Mucosa of stomach (tissue), 1 donor: ENCODE results near the gene PIH1D1.
A peak's percentile ranks its signal among the peaks of the same experiment; 100 is the strongest.

Experiments used
- H3K27me3 ChIP-seq: one replicate; pipeline ENCODE4 v1.7.0; 2013; ENCODE audit warnings: mild to moderate bottlenecking, low read length; ENCODE audit not compliant: control insufficient read depth, insufficient read depth
- H3K36me3 ChIP-seq: one replicate; pipeline ENCODE4 v1.7.0; 2013; ENCODE audit warnings: low read length; ENCODE audit not compliant: control insufficient read depth, insufficient read depth
- H3K4me1 ChIP-seq: one replicate; pipeline ENCODE4 v1.7.0; 2013; ENCODE audit warnings: mild to moderate bottlenecking, low read length; ENCODE audit not compliant: control insufficient read depth, insufficient read depth
- H3K4me3 ChIP-seq: one replicate; pipeline ENCODE4 v1.7.0; 2013; ENCODE audit warnings: low read length
- H3K9ac ChIP-seq: one replicate; pipeline ENCODE4 v1.7.0; 2013; ENCODE audit warnings: mild to moderate bottlenecking, low read length, moderate library complexity
- H3K9me3 ChIP-seq: one replicate; pipeline ENCODE4 v1.7.0; 2013; ENCODE audit warnings: mild to moderate bottlenecking, low read length, moderate library complexity; ENCODE audit not compliant: control insufficient read depth
- donor health status: Pancreatic carcinoma.

PIH1D1 gene

DNA sequence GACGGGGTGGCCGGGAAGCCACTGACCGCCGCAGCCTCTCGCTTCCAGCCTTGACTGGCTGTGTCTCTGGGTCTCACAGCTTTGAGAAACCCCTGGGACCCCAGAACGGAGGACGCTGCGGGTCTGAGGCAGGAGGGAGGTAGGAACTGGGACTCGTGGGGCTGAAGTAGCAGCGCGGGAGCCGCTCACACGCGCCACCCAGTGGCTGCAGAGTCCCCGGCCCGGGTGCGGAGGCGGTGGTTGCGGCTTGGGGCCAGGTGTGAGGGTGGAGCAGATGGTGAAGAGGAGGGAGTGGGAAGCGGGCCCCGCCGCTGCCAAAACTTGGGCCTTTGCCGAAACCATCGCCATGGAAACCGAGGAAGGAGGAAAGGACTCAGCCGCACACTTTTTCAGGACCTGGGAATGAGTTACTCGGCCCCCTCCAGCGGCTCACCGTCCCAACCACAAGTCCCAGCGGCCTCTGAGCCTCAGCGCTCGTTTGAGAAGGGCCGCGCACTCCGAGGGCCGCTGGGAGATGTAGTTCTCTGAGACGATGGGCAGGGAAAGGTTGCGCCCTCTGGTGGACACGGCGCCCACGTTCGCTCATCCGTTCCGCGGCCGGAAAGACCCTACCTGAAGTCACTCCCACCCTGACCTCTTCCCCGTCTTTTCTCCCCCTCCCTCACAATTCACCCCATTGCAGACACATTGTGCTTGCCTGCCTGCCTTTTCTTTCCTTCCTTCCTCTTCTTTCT lies 8.1 kb downstream of the PIH1D1 start:
- H3K4me1 ChIP-seq, result peaks cover 4% of the 10 kb centered on the region
- H3K9ac ChIP-seq, result peak overlapping the region; percentile 55
- H3K27me3 ChIP-seq, result peaks cover 38% of the 10 kb centered on the region
- peak overlapping the region; percentile 35 for H3K4me3 ChIP-seq
- no peaks in the 10 kb centered on the region for H3K36me3 ChIP-seq
- H3K9me3 ChIP-seq, result no peaks in the 10 kb centered on the region

DNA sequence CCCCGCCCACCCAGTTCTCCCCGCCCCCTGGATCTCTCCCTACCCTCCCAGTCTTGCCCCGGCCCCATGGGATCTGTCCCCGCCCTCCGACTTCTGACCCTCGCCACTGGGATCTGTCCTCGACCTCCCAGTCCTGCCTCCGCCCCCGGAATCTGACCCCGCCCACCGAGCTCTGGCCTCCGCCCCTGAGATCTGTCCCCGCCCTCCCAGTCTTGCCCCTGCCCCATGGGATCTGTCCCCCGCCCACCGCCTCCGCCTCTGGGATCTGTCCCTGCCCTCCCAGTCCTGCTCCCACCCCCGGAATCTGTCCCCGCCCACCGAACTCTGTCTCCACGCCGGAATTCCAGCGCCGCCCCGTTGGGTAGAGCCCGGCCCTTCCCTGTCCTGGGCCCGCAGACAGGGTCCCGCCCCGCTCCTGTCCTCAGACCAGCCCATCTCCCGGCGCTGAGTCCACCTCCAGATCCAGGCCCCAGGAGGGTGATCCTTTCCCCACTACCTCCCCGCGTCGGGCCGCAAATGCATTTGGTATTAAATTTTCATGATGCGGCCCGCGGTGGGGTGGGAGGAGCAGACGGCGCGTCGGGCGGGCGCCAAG lies 8.7 kb downstream of the PIH1D1 start:
- Histone ChIP-seq H3K36me3 (no peaks in the 10 kb centered on the region), H3K27me3 (peaks cover 45% of the 10 kb centered on the region), H3K9ac (peak overlapping the region; percentile 55), H3K4me1 (peaks cover 4% of the 10 kb centered on the region), H3K9me3 (no peaks in the 10 kb centered on the region), H3K4me3 (peak overlapping the region; percentile 35)

DNA sequence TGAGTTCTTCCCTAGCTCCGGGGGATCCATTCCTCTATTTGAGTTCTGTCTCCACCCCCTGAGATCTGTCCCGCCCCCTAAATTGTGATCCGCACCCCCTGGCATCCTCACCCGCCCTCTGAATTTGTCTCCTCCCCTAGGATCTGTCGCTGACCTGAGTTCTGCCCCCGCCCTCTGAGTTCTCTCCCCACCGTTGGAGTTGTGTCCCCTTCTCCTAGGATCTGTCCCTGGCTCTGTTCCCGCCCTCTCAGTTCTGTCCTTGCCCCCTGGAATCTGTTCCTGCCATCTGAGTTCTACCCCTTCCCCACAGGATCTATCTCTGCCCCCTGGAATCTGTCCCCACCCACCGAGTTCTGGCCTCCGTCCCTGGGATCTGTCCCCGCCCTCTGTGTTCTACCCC lies 9.3 kb downstream of the PIH1D1 start:
- Histone ChIP-seq H3K4me3 (peak overlapping the region; percentile 4), H3K9ac (no peak overlapping the region), H3K27me3 (peaks cover 50% of the 10 kb centered on the region), H3K9me3 (no peaks in the 10 kb centered on the region), H3K36me3 (no peaks in the 10 kb centered on the region), H3K4me1 (peaks cover 4% of the 10 kb centered on the region)

GRCh38 chr19:49441960-49442350 lies 9.7 kb downstream of the PIH1D1 start:
- peak overlapping the region; percentile 4 for H3K4me3 ChIP-seq
- no peaks in the 10 kb centered on the region for H3K36me3 ChIP-seq
- H3K27me3 ChIP-seq, result peaks cover 54% of the 10 kb centered on the region
- H3K9ac ChIP-seq, result no peak overlapping the region
- H3K4me1 ChIP-seq, result peaks cover 4% of the 10 kb centered on the region
- no peaks in the 10 kb centered on the region for H3K9me3 ChIP-seq

GRCh38 chr19:49441210-49441959 lies 10.2 kb downstream of the PIH1D1 start, which contains the start of gene SLC17A7:
SLC17A7 (minus strand) TSS chr19:49441527; CDS start chr19:49441379, 148 bp downstream.
- Histone ChIP-seq H3K9ac (no peak within 1 kb of the TSS), H3K27me3 (peaks cover 60% of the 10 kb centered on the region), H3K9me3 (no peaks in the 10 kb centered on the region), H3K4me3 (peak within 1 kb of the TSS; percentile 4), H3K36me3 (no peaks in the 10 kb centered on the region), H3K4me1 (peaks cover 4% of the 10 kb centered on the region)

DNA sequence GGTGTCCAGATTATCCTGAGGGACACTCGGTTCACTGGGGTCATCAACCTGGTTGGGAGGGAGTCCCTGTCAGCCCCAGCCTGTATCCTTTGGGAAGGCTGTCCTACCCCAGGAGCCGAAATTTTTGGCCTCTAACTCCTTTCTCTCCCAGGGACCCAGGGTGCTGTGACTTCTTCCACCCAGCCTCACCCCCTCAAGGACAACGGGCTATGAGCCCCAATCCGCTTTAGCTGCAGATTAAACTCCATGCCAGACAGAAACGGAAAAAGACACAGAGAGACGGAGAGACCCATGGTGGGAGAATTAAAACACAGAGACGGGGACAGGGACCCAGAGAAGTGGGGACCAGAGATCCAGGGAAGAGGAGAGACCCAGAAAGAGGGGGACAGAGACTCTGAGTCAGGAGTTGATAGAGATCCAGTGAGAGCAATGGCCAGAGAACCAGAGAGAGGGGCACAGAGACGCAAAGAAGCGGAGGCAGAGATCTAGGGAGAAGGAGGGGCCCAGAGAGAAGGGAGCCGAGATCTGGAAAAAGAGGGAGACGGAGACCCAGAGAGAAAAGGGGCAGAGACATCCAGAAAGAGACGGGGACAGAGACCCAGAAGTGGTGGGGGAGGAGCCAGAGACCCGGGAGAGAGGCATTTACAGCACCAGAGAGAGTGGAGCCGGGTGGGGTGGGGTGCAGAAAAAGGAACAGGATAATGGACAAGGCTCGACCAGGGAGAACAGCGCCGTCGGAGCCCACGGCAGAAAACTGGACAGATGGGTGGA lies 11.0 kb downstream of the PIH1D1 start:
- H3K27me3 ChIP-seq, result peaks cover 68% of the 10 kb centered on the region
- H3K9ac ChIP-seq, result no peak overlapping the region
- peaks cover 4% of the 10 kb centered on the region for H3K4me1 ChIP-seq
- no peaks in the 10 kb centered on the region for H3K36me3 ChIP-seq
- H3K4me3 ChIP-seq, result no peak overlapping the region
- no peaks in the 10 kb centered on the region for H3K9me3 ChIP-seq

- Histone ChIP-seq H3K36me3 (no peaks in the 10 kb centered on the region), H3K4me3 (no peak overlapping the region), H3K27me3 (peaks cover 75% of the 10 kb centered on the region), H3K9me3 (no peaks in the 10 kb centered on the region), H3K4me1 (peaks cover 4% of the 10 kb centered on the region), H3K9ac (no peak overlapping the region)
Observed at GRCh38 chr19:49439836-49440235, 11.8 kb downstream of the PIH1D1 start.

DNA sequence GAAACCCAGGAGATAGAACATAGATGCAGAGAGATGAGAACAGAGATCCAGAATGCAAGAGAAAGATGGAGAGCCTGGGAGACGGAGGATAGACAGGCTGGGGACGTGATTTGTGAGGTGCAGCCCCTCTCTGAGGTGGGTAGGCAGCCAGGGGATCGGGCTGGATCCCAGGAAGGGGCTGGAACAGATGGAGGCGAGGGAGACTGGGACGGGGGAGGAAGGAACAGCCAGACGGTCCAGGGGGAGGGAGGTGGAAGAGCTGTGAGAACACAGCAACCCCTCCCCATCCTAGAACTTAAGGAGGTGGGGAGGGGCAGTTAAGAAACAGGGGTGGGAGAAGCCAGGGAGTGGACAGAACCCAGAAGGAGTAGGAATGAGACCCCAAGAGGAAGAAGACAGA lies 13.4 kb downstream of the PIH1D1 start:
- H3K4me1 ChIP-seq, result peaks cover 4% of the 10 kb centered on the region
- H3K9me3 ChIP-seq, result no peaks in the 10 kb centered on the region
- H3K36me3 ChIP-seq, result no peaks in the 10 kb centered on the region
- peaks cover 91% of the 10 kb centered on the region for H3K27me3 ChIP-seq
- H3K4me3 ChIP-seq, result no peak overlapping the region
- H3K9ac ChIP-seq, result no peak overlapping the region

DNA sequence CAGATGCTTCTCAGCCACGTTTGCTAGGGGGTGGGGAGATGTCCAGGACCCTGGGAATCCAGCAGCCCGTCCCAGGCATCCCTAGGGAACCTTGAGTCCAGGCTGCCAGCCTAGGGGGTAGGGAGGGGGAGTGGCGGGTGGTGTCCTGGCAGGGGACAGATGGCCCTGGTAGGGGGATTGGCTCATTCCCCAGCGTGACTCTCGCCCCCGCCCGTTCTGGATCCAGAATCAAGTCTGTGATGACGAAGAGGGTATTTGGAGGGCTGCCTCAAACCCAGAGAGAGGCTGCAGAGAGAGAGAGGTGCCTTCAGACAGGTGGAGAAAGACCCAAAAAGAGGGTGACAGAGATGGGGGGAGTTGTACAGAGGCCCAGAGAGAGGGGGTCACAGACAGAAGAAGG lies 14.4 kb downstream of the PIH1D1 start:
- Histone ChIP-seq H3K4me1 (peaks cover 4% of the 10 kb centered on the region), H3K9me3 (no peaks in the 10 kb centered on the region), H3K4me3 (no peak overlapping the region), H3K9ac (no peak overlapping the region), H3K36me3 (no peaks in the 10 kb centered on the region), H3K27me3 (peaks cover 99% of the 10 kb centered on the region)

- Histone ChIP-seq H3K4me1 (no peaks in the 10 kb centered on the region), H3K36me3 (no peaks in the 10 kb centered on the region), H3K4me3 (no peak overlapping the region), H3K9me3 (no peaks in the 10 kb centered on the region), H3K9ac (no peak overlapping the region), H3K27me3 (peaks cover 98% of the 10 kb centered on the region)
Observed at GRCh38 chr19:49436381-49437017, 15.1 kb downstream of the PIH1D1 start.

GRCh38 chr19:49435670-49436069 lies 15.9 kb downstream of the PIH1D1 start:
- Histone ChIP-seq H3K4me1 (no peaks in the 10 kb centered on the region), H3K27me3 (peaks cover 99% of the 10 kb centered on the region), H3K36me3 (no peaks in the 10 kb centered on the region), H3K4me3 (no peak overlapping the region), H3K9ac (no peak overlapping the region), H3K9me3 (no peaks in the 10 kb centered on the region)
